GM21619 (cell line): ENCODE data around the gene METTL16.
"Not testable (repeated sequence)": the region's sequence is repeated elsewhere in the genome, so short reads cannot be mapped to it uniquely, and the experiment has no call there.

ENCODE experiments used
- ATAC-seq: cut with Tn5 transposase; IDR thresholded peaks from one replicate; pipeline ENCODE4 v1.9.1; 2021; ENCODE audit not compliant: unreplicated experiment

METTL16 gene

GRCh38 chr17:2511462-2512369, at the start of gene METTL16:
METTL16 (minus strand) TSS chr17:2511888; CDS start chr17:2502331, 9,557 bp downstream.
- peak; percentile 96 for ATAC-seq

DNA sequence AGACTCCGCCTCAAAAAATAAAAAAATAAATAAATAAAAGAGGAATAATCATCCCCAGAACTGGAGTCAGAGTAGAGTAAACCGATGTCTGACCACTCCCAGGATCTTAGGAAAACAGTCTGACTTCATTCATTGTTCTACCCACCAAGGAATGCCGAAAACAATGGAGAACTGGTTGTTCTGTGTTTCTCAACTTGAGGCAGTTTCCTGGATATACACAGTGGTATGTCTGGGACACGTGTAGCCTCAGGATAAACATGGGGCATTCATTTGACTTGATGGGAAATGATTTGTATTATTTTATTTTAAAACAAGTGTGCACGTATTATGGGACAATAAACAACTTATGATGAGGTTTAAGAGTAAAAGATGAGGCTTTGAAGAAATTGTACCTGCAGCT, 49.0 kb upstream of the METTL16 start:
- ATAC-seq: no peak

DNA sequence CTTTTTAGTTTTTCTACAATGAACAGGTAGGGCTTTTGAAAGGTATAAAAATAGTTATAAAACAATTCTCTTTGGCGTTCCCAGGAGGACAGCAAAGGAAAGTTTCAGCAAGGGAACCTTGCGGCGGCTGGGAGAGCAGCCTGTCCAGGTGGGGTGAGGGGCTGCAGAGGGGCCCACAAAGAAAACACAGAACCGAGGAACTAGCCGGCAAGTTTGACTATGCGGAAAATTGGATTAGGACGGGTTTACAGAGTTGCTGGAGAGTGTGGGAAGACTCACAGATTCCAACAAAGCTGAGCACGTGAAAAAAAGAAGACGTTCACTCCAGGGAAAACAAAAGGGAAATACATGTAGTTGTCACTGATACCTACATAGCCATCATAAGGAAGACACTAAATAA, 40.2 kb upstream of the METTL16 start:
- no peak for ATAC-seq

DNA sequence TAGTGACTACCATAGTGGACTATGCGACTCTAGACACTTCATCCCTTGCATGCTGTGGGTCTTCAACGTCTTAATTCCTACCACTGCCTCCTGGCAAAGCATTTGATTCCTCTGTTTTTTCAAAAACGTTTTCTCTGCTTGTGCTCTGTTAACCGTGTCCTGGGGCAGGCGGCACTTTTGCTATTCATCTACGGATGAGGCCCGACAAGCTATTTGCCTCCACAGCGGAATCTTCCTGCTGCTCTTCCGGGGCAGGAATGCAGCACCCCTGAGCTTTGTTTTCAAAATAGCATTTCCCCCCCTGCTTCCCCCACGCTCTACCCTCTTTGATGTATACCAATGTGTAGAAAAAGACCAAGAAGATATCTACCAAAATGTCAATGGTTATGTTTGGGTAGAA, 39.8 kb upstream of the METTL16 start:
- ATAC-seq: no peak

- ATAC-seq: no peak
Measured at GRCh38 chr17:2549392-2550211, 37.9 kb upstream of the METTL16 start.

GRCh38 chr17:2548026-2548425, 36.3 kb upstream of the METTL16 start:
- ATAC-seq: not testable (repeated sequence)

DNA sequence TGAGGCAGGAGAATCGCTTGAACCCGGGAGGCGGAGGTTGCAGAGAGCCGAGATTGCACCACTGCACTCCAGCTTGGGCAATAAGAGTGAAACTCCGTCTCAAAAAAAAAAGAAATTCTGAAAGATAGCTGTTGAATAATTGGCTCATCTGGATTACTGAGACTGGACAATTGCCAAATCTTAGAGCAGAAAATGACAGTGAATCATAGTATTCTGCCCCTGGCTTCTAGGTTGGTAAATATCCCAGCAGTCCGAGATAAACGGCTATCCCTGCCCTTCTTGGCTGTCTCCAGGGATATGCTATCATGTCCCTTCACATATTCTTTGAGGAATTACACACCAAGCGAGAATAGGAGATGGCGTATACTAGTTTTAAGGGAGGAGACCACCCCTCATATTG, 35.5 kb upstream of the METTL16 start:
- ATAC-seq: no peak

- ATAC-seq: no peak
Measured at GRCh38 chr17:2545393-2545792, 33.7 kb upstream of the METTL16 start.

DNA sequence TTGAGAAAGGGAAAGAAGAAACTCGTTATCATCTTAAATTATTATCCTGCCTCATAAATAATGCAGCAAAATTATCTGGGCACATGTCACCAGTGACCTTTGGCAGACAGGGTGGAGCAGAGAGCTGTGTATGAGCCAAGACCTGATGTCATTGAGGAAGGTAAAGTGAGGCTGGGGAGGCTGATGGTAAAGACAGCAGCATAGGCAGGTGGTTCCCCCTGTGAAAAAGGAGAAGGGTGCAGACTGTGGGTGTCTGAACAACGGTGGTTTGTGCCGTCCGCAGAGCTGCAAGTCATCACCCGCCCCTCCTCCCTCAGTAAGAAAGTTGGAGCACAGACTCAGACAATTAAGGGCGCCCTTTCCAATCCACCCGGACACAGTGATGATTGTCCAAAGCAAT, 30.8 kb upstream of the METTL16 start:
- ATAC-seq: no peak

GRCh38 chr17:2542056-2542455, 30.4 kb upstream of the METTL16 start:
- no peak for ATAC-seq

- not testable (repeated sequence) for ATAC-seq
Measured at GRCh38 chr17:2537579-2537978, 25.9 kb upstream of the METTL16 start.

DNA sequence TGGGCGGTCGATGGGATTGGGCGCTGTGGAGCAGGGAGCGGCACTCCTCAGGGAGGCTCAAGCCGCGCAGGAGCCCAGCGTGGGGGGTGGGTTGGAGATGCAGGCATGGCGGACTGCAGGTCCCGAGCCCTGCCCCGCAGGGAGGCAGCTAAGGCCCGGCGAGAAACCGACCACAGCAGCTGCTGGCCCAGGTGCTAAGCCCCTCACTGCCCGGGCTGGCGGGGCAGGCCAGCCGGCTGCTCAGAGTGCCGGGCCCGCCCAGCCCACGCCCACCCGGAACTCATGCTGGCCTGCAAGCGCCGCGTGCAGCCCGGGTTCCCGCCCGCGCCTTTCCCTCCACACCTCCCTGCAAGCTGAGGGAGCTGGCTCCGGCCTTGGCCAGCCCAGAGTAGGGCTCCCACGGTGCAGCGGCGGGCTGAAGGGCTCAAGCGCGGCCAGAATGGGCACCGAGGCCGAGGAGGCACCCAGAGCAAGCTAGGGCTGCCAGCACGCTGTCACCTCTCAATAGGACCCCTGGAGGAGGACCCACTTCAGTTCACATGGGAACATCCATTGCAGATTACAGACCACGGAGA, 20.5 kb upstream of the METTL16 start:
- no peak for ATAC-seq

DNA sequence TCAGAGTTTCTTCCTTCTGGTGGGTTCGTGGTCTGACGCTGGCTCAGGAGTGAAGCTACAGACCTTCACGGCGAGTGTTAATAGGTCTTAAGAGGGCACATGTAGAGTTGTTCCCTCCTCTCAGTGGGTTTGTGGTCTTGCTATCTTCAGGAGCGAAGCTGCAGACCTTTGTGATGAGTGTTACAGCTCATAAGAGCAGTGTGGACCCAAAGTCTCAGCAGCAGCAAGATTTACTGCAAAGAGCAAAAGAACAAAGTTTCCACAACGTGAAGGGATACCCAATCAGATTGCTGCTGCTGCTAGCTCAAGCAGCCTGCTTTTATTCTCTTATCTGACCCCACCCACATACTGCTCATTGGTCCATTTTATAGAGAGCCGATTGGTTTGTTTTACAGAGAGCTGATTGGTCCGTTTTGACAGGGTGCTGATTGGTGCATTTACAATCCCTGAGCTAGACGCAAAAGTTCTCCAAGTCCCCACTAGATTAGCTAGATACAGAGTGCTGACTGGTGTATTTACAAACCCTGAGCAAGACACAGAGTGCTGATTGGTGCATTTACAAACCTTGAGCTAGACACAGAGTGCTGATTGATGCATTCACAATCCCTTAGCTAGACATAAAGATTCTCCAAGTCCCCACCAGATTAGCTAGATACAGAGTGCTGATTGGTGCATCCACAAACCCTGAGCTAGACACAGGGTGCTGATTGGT, 19.7 kb upstream of the METTL16 start:
- ATAC-seq: not testable (repeated sequence)

- ATAC-seq: not testable (repeated sequence)
Measured at GRCh38 chr17:2521775-2522410, 10.2 kb upstream of the METTL16 start.

DNA sequence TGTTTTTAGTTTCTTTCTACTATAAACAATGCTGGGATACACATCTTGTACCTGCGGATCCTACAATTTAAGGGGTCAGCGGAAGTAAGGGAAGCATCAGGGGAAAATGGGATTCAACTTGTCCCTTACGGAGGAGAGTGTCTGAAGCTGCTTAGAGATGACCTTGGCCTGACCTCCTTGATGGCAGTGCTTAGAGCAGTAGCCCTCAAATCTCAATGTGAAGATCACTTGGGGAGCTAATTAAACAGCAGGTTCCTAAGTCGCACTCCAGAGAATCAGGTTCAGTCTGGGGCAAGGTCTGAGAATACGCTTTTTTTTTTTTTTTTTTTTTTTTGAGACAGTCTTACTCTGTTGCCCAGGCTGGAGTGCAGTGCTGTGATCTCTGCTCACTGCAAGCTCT, 9.6 kb upstream of the METTL16 start:
- ATAC-seq: no peak

DNA sequence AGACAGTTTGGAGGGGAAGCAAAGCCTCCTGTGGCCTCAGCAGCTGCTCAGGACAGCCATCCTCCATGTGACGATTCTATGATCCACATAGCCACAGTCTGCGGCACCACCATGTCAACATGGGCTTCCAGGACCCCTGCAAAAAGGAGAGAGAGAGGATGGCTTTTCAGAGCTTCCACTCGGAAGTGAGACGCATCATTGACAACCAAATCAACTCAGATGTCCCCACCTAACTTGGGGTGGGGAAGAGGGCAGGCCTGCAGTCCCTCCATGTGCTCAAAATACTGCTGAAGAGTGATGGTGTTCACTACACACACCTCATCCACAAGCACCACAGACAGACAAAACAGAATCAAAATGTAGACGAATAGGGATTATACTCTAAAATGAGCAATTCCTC, 5.9 kb upstream of the METTL16 start:
- no peak for ATAC-seq

DNA sequence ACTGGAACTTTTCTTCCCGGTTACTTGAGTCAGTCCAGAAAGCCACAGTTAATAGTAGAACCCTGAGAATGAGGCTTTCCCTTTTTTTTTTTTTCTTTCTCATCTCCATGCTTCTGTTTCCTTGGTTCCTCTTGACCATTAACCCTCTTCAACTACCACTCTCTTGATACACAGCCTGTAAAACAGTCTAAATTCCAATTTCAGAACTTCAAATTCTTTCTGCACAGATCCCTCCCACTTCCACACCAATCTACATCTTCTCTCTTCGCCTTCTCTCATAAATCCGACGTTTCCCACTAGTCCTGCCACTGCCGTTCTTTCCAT, 588 bp downstream of the METTL16 start:
- ATAC-seq: no peak

DNA sequence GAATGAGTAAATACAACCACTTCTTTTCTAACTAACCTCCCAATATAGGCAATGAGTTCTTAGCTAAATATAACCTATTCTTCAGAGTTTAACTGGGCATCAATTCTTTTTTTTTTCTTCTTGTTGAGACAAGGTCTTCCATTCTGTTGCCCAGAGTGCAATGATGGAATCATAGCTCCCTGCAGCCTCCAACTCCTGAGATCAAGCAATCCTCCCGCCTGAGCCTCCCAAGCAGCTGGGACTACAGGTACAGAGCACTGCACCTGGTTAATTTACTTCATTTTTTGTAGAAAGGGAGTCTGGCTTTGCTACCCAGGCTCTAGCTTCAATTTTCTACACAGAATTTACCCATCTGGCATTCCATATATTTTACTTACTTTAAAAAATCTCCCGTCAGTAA, 1.1 kb downstream of the METTL16 start:
- no peak for ATAC-seq

DNA sequence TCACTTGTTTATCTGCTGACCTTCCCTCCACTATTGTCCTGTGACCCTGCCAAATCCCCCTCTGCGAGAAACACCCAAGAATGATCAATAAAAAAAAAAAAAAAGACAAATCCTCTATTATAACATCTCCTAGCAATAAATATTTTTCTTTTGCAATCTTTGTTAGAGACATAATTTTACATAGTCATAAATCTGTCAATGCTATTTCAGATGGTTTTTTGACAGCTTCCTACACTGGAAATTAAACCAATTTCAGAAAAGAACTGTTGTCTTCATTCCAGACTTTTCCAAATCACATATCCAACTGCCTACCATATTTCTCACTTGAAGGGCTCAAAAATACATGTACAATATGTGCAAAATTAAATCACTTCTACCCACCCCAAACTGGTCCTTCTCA, 3.7 kb downstream of the METTL16 start:
- ATAC-seq: no peak

- ATAC-seq: not testable (repeated sequence)
Measured at GRCh38 chr17:2507015-2507414, 4.7 kb downstream of the METTL16 start.

DNA sequence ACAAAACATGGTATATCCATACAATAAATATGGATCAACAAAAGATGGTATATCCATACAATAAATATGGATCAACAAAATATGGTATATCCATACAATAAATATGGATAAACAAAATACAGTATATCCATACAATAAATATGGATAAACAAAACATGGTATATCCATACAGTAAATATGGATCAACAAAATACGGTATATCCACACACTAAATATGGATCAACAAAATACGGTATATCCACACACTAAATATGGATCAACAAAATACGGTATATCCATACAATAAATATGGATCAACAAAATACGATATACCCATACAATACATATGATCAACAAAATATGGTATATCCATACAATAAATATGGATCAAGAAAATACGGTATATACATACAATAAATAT, 8.1 kb downstream of the METTL16 start:
- ATAC-seq: no peak
